Measurements from ENCODE around the gene HOXD10. TPM values are rescaled to one million over a fixed set of nuclear protein-coding genes. Genes with fewer than 3 reads are reported as not detected.

The HOXD10 gene
- total and polyA plus RNA-seq, 2 experiments from 2014 or later, result not detected

- Histone ChIP-seq H3K4me3 (no peak overlapping the region), H3K4me1 (ENCODE audit: insufficient read depth) (peaks cover 52% of the 10 kb centered on the region), H3K9me2 (ENCODE audit: insufficient read depth) (no peaks in the 10 kb centered on the region), H3K27ac (ENCODE audit: low read depth) (no peak overlapping the region), H3K79me2 (replicated peaks; ENCODE audit: insufficient read depth) (no peaks in the 10 kb centered on the region), H3K36me3 (ENCODE audit: insufficient read depth) (no peaks in the 10 kb centered on the region), H3F3A (replicated peaks; ENCODE audit: low read depth) (peaks cover 30% of the 10 kb centered on the region), H3K4me2 (no peak overlapping the region), H3K27me3 (ENCODE audit: insufficient read depth) (peaks cover 100% of the 10 kb centered on the region), H4K20me1 (replicated peaks; ENCODE audit: insufficient read depth) (peaks cover 52% of the 10 kb centered on the region), H2AFZ (no peak overlapping the region)
- Mint-ChIP-seq H3K36me3 (ENCODE audit: low read depth) (no peaks in the 10 kb centered on the region), H3K27me3 (ENCODE audit: insufficient read depth, low read depth, poor library complexity) (peaks cover 99% of the 10 kb centered on the region), H3K4me1 (peaks cover 35% of the 10 kb centered on the region), H3K27ac (no peak overlapping the region), H3K9me3 (peaks cover 3% of the 10 kb centered on the region; the same call in 2 of the 3 replicates), H3K4me3 (peak overlapping the region; percentile 31; the same call in 1 of the 3 replicates)
- peak; percentile 33 for DNase-seq (ENCODE audit: low spot score)
- TF ChIP-seq ZNF331 (CRISPR knock-in tag; IDR thresholded peaks at IDR 0.05; ENCODE audit: low read depth), result no peak
- no peak for TF ChIP-seq NANOG (IDR thresholded peaks at IDR 0.05; ENCODE audit: borderline replicate concordance)
- TF ChIP-seq EZH2phosphoT487 (IDR thresholded peaks at IDR 0.05; ENCODE audit: unreplicated experiment), result peak; percentile 84
- no peak for TF ChIP-seq JUNB (IDR thresholded peaks at IDR 0.05; ENCODE audit: unreplicated experiment)
- no peak for TF ChIP-seq POLR2AphosphoS5 (IDR thresholded peaks at IDR 0.05; ENCODE audit: low read depth)
- peak; percentile 99 for TF ChIP-seq EZH2 (IDR thresholded peaks at IDR 0.05; ENCODE audit: low read depth, unreplicated experiment)
- TF ChIP-seq REST (IDR thresholded peaks at IDR 0.05; ENCODE audit: unreplicated experiment), result no peak
- TF ChIP-seq CREB1 (CRISPR knock-in tag; IDR thresholded peaks at IDR 0.05; ENCODE audit: low read depth), result no peak
- no peak for ATAC-seq
Observed at GRCh38 chr2:176158186-176158591, 41.6 kb downstream of the HOXD10 start.

GRCh38 chr2:176158855-176159662 lies 42.5 kb downstream of the HOXD10 start:
- H3K79me2 ChIP-seq (replicated peaks; ENCODE audit: insufficient read depth), result no peaks in the 10 kb centered on the region
- peaks cover 99% of the 10 kb centered on the region for H3K27me3 Mint-ChIP-seq (ENCODE audit: insufficient read depth, low read depth, poor library complexity)
- H3K9me3 Mint-ChIP-seq, result peaks cover 6% of the 10 kb centered on the region; the same call in 2 of the 3 replicates
- ATAC-seq (peak; percentile 5; the same call in 2 of the 3 replicates), DNase-seq (ENCODE audit: low spot score) (peak; percentile 38)
- H3K36me3 Mint-ChIP-seq (ENCODE audit: low read depth), result no peaks in the 10 kb centered on the region
- peaks cover 60% of the 10 kb centered on the region for H3K4me1 ChIP-seq (ENCODE audit: insufficient read depth)
- H4K20me1 ChIP-seq (replicated peaks; ENCODE audit: insufficient read depth), result peaks cover 51% of the 10 kb centered on the region
- H3K9me2 ChIP-seq (ENCODE audit: insufficient read depth), result no peaks in the 10 kb centered on the region
- no peak overlapping the region for H2AFZ ChIP-seq
- H3K4me3 Mint-ChIP-seq, result no peak overlapping the region
- no peaks in the 10 kb centered on the region for H3K36me3 ChIP-seq (ENCODE audit: insufficient read depth)
- H3K4me3 ChIP-seq, result no peak overlapping the region
- no peak overlapping the region for H3K4me2 ChIP-seq
- H3F3A ChIP-seq (replicated peaks; ENCODE audit: low read depth), result peaks cover 34% of the 10 kb centered on the region
- H3K27ac ChIP-seq (ENCODE audit: low read depth), result no peak overlapping the region
- H3K27me3 ChIP-seq (ENCODE audit: insufficient read depth), result peaks cover 100% of the 10 kb centered on the region
- no peak overlapping the region for H3K27ac Mint-ChIP-seq
- H3K4me1 Mint-ChIP-seq, result peaks cover 42% of the 10 kb centered on the region
- TF ChIP-seq, protein P1, sequence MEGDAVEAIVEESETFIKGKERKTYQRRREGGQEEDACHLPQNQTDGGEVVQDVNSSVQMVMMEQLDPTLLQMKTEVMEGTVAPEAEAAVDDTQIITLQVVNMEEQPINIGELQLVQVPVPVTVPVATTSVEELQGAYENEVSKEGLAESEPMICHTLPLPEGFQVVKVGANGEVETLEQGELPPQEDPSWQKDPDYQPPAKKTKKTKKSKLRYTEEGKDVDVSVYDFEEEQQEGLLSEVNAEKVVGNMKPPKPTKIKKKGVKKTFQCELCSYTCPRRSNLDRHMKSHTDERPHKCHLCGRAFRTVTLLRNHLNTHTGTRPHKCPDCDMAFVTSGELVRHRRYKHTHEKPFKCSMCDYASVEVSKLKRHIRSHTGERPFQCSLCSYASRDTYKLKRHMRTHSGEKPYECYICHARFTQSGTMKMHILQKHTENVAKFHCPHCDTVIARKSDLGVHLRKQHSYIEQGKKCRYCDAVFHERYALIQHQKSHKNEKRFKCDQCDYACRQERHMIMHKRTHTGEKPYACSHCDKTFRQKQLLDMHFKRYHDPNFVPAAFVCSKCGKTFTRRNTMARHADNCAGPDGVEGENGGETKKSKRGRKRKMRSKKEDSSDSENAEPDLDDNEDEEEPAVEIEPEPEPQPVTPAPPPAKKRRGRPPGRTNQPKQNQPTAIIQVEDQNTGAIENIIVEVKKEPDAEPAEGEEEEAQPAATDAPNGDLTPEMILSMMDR (conservative IDR thresholded peaks at IDR 0.05; ENCODE audit: low read depth in 2 of 2), result no peak
- TF ChIP-seq REST (IDR thresholded peaks at IDR 0.05; ENCODE audit: unreplicated experiment), result no peak
- no peak for TF ChIP-seq STAT1 (IDR thresholded peaks at IDR 0.05; ENCODE audit: unreplicated experiment)
- TF ChIP-seq EZH2phosphoT487 (IDR thresholded peaks at IDR 0.05; ENCODE audit: unreplicated experiment), result peak; percentile 32
- no peak for TF ChIP-seq NANOG (IDR thresholded peaks at IDR 0.05; ENCODE audit: borderline replicate concordance)
- TF ChIP-seq ZNF331 (CRISPR knock-in tag; IDR thresholded peaks at IDR 0.05; ENCODE audit: low read depth), result no peak
- no peak for TF ChIP-seq JUNB (IDR thresholded peaks at IDR 0.05; ENCODE audit: unreplicated experiment)
- no peak for TF ChIP-seq ZNF114 (CRISPR knock-in tag; IDR thresholded peaks at IDR 0.05)
- no peak for TF ChIP-seq ETS1 (IDR thresholded peaks at IDR 0.05)

Measured in GM23338 (cell line).